ENCODE results near the gene SCN1A.

- TF ChIP-seq, protein P1, sequence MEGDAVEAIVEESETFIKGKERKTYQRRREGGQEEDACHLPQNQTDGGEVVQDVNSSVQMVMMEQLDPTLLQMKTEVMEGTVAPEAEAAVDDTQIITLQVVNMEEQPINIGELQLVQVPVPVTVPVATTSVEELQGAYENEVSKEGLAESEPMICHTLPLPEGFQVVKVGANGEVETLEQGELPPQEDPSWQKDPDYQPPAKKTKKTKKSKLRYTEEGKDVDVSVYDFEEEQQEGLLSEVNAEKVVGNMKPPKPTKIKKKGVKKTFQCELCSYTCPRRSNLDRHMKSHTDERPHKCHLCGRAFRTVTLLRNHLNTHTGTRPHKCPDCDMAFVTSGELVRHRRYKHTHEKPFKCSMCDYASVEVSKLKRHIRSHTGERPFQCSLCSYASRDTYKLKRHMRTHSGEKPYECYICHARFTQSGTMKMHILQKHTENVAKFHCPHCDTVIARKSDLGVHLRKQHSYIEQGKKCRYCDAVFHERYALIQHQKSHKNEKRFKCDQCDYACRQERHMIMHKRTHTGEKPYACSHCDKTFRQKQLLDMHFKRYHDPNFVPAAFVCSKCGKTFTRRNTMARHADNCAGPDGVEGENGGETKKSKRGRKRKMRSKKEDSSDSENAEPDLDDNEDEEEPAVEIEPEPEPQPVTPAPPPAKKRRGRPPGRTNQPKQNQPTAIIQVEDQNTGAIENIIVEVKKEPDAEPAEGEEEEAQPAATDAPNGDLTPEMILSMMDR (IDR thresholded peaks at IDR 0.05), result no peak
- no peak for TF ChIP-seq POLR2A (IDR thresholded peaks at IDR 0.05)
Measured at GRCh38 chr2:166135152-166135848, 7.5 kb upstream of the SCN1A start.
